Stimulated activated memory B cell treated with anti-CD40 and anti-IgM and Interleukin-4, amounts not matched to agents 10 μg/mL and 1 μg/mL and 100 μg/mL, for 72 hours (primary cell): ENCODE data around the gene TMPRSS6.
A peak's percentile ranks its signal among the peaks of the same experiment; 100 is the strongest.

ENCODE experiments used
- ATAC-seq: fragments of 150-1000 bp; cut with Tn5 transposase; 2 replicates; pipeline ENCODE4 v1.10.0; 2021
- H3K27ac Mint-ChIP-seq: one replicate; pipeline ENCODE4 v1.8.0; 2022; ENCODE audit warnings: mild to moderate bottlenecking, mixed read lengths
- H3K27me3 Mint-ChIP-seq: one replicate; pipeline ENCODE4 v1.8.0; 2022; ENCODE audit warnings: mixed read lengths
- H3K36me3 Mint-ChIP-seq: one replicate; pipeline ENCODE4 v1.8.0; 2022; ENCODE audit warnings: mixed read lengths
- H3K4me1 Mint-ChIP-seq: one replicate; pipeline ENCODE4 v1.8.0; 2022; ENCODE audit warnings: mixed read lengths
- H3K4me3 Mint-ChIP-seq: one replicate; pipeline ENCODE4 v1.8.0; 2022; ENCODE audit warnings: mild to moderate bottlenecking, moderate library complexity, mixed read lengths
- H3K9me3 Mint-ChIP-seq: one replicate; pipeline ENCODE4 v1.8.0; 2022; ENCODE audit warnings: mixed read lengths

TMPRSS6 gene

GRCh38 chr22:37109242-37109917 is at the start of gene TMPRSS6:
TSS of gene TMPRSS6 (minus strand) at chr22:37109713. CDS start at chr22:37103417, 6,296 bp downstream.
- Mint-ChIP-seq H3K4me3 (no peak within 1 kb of the TSS), H3K4me1 (no peaks in the 10 kb centered on the region), H3K27me3 (peaks cover 26% of the 10 kb centered on the region), H3K36me3 (no peaks in the 10 kb centered on the region), H3K27ac (no peak within 1 kb of the TSS), H3K9me3 (no peaks in the 10 kb centered on the region)
- peak; percentile 25 for ATAC-seq

- no peak for ATAC-seq
Observed at GRCh38 chr22:37158963-37159290, 49.4 kb upstream of the TMPRSS6 start.

GRCh38 chr22:37157516-37158285 is 48.2 kb upstream of the TMPRSS6 start:
- peak overlapping the region; percentile 70 for H3K27ac Mint-ChIP-seq

More at GRCh38 chr22:37158963-37159290, 49.4 kb upstream of the TMPRSS6 start:
- no peak overlapping the region for H3K27ac Mint-ChIP-seq
- no peak overlapping the region for H3K4me3 Mint-ChIP-seq
- H3K27me3 Mint-ChIP-seq = peaks cover 22% of the 10 kb centered on the region
- H3K4me1 Mint-ChIP-seq = peaks cover 54% of the 10 kb centered on the region
- no peaks in the 10 kb centered on the region for H3K36me3 Mint-ChIP-seq
- no peaks in the 10 kb centered on the region for H3K9me3 Mint-ChIP-seq

GRCh38 chr22:37156686-37157435 is 47.3 kb upstream of the TMPRSS6 start:
- Mint-ChIP-seq H3K27me3 (peaks cover 22% of the 10 kb centered on the region), H3K36me3 (no peaks in the 10 kb centered on the region), H3K27ac (peak overlapping the region; percentile 70), H3K9me3 (no peaks in the 10 kb centered on the region), H3K4me1 (peaks cover 39% of the 10 kb centered on the region), H3K4me3 (no peak overlapping the region)
- no peak for ATAC-seq

More at GRCh38 chr22:37157516-37158285, 48.2 kb upstream of the TMPRSS6 start:
- H3K9me3 Mint-ChIP-seq = no peaks in the 10 kb centered on the region
- no peak for ATAC-seq
- H3K36me3 Mint-ChIP-seq = no peaks in the 10 kb centered on the region
- H3K4me3 Mint-ChIP-seq = no peak overlapping the region
- H3K27me3 Mint-ChIP-seq = peaks cover 22% of the 10 kb centered on the region
- peaks cover 48% of the 10 kb centered on the region for H3K4me1 Mint-ChIP-seq

GRCh38 chr22:37155971-37156370 is 46.5 kb upstream of the TMPRSS6 start:
- no peak for ATAC-seq
- H3K4me1 Mint-ChIP-seq = peaks cover 37% of the 10 kb centered on the region
- H3K27me3 Mint-ChIP-seq = peaks cover 22% of the 10 kb centered on the region
- peak overlapping the region; percentile 38 for H3K27ac Mint-ChIP-seq
- no peaks in the 10 kb centered on the region for H3K9me3 Mint-ChIP-seq
- H3K4me3 Mint-ChIP-seq = no peak overlapping the region
- no peaks in the 10 kb centered on the region for H3K36me3 Mint-ChIP-seq

GRCh38 chr22:37154925-37155712 is 45.6 kb upstream of the TMPRSS6 start:
- peaks cover 22% of the 10 kb centered on the region for H3K27me3 Mint-ChIP-seq
- H3K4me3 Mint-ChIP-seq = peak overlapping the region; percentile 1
- no peaks in the 10 kb centered on the region for H3K36me3 Mint-ChIP-seq
- H3K4me1 Mint-ChIP-seq = peaks cover 40% of the 10 kb centered on the region
- peak; percentile 76 for ATAC-seq
- H3K27ac Mint-ChIP-seq = peak overlapping the region; percentile 38
- no peaks in the 10 kb centered on the region for H3K9me3 Mint-ChIP-seq

- Mint-ChIP-seq H3K9me3 (no peaks in the 10 kb centered on the region), H3K4me1 (peaks cover 52% of the 10 kb centered on the region), H3K4me3 (no peak overlapping the region), H3K36me3 (no peaks in the 10 kb centered on the region), H3K27me3 (peaks cover 30% of the 10 kb centered on the region), H3K27ac (no peak overlapping the region)
- ATAC-seq = no peak
Observed at GRCh38 chr22:37153901-37154300, 44.4 kb upstream of the TMPRSS6 start.

GRCh38 chr22:37151401-37151800 is 41.9 kb upstream of the TMPRSS6 start:
- Mint-ChIP-seq H3K27me3 (peaks cover 29% of the 10 kb centered on the region), H3K27ac (no peak overlapping the region), H3K4me1 (peaks cover 57% of the 10 kb centered on the region)

GRCh38 chr22:37150701-37151100 is 41.2 kb upstream of the TMPRSS6 start:
- H3K27ac Mint-ChIP-seq = peak overlapping the region; percentile 55

More at GRCh38 chr22:37151401-37151800, 41.9 kb upstream of the TMPRSS6 start:
- Mint-ChIP-seq H3K36me3 (no peaks in the 10 kb centered on the region), H3K4me3 (no peak overlapping the region), H3K9me3 (no peaks in the 10 kb centered on the region)
- ATAC-seq = no peak

GRCh38 chr22:37148742-37149665 is 39.5 kb upstream of the TMPRSS6 start:
- H3K27me3 Mint-ChIP-seq = peaks cover 32% of the 10 kb centered on the region
- H3K27ac Mint-ChIP-seq = peak overlapping the region; percentile 55
- ATAC-seq = peak; percentile 3
- H3K4me3 Mint-ChIP-seq = peak overlapping the region; percentile 58
- no peaks in the 10 kb centered on the region for H3K9me3 Mint-ChIP-seq
- peaks cover 40% of the 10 kb centered on the region for H3K4me1 Mint-ChIP-seq
- no peaks in the 10 kb centered on the region for H3K36me3 Mint-ChIP-seq

More at GRCh38 chr22:37150701-37151100, 41.2 kb upstream of the TMPRSS6 start:
- H3K27me3 Mint-ChIP-seq = peaks cover 36% of the 10 kb centered on the region
- H3K4me3 Mint-ChIP-seq = no peak overlapping the region
- H3K9me3 Mint-ChIP-seq = no peaks in the 10 kb centered on the region
- H3K36me3 Mint-ChIP-seq = no peaks in the 10 kb centered on the region
- ATAC-seq = no peak
- peaks cover 53% of the 10 kb centered on the region for H3K4me1 Mint-ChIP-seq

- H3K27me3 Mint-ChIP-seq = peaks cover 32% of the 10 kb centered on the region
- H3K36me3 Mint-ChIP-seq = peaks cover 2% of the 10 kb centered on the region
- peaks cover 36% of the 10 kb centered on the region for H3K4me1 Mint-ChIP-seq
- H3K27ac Mint-ChIP-seq = no peak overlapping the region
- peak overlapping the region; percentile 58 for H3K4me3 Mint-ChIP-seq
- H3K9me3 Mint-ChIP-seq = no peaks in the 10 kb centered on the region
- ATAC-seq = no peak
Observed at GRCh38 chr22:37148031-37148651, 38.6 kb upstream of the TMPRSS6 start.

GRCh38 chr22:37147186-37147990 is 37.9 kb upstream of the TMPRSS6 start:
- Mint-ChIP-seq H3K36me3 (peaks cover 5% of the 10 kb centered on the region), H3K4me1 (peaks cover 34% of the 10 kb centered on the region), H3K27ac (no peak overlapping the region), H3K27me3 (peaks cover 32% of the 10 kb centered on the region), H3K4me3 (peak overlapping the region; percentile 18), H3K9me3 (no peaks in the 10 kb centered on the region)
- ATAC-seq = no peak
